Neural progenitor cell (in vitro differentiated cells): ENCODE results near the gene EID3. TPM values are rescaled to one million over a fixed set of nuclear protein-coding genes. Genes with fewer than 3 reads are reported as not detected.

ENCODE experiments used
- DNase-seq: peaks from one replicate; pipeline ENCODE4 v3.0.0-alpha.2; 2016; ENCODE audit warnings: low spot score
- H2AFZ ChIP-seq: fragments of 200-600 bp; sonication (generic); replicated peaks from 2 replicates; pipeline ENCODE4 v1.6.1; 2016; ENCODE audit warnings: antibody characterized with exemption
- H3F3A ChIP-seq: fragments of 200-600 bp; sonication (generic); 2 replicates; pipeline ENCODE4 v1.6.1; 2016; ENCODE audit warnings: antibody characterized with exemption, low read depth
- H3K27ac ChIP-seq: fragments of 200-600 bp; sonication (generic); 2 replicates; pipeline ENCODE4 v1.5.1; 2016; ENCODE audit warnings: mild to moderate bottlenecking
- H3K27me3 ChIP-seq: fragments of 200-600 bp; sonication (generic); 2 replicates; pipeline ENCODE4 v1.6.1; 2016; ENCODE audit warnings: mild to moderate bottlenecking, moderate library complexity
- H3K36me3 ChIP-seq: fragments of 200-600 bp; sonication (generic); 2 replicates; pipeline ENCODE4 v1.5.1; 2016
- H3K4me1 ChIP-seq: fragments of 200-600 bp; sonication (generic); 2 replicates; pipeline ENCODE4 v1.6.1; 2016; ENCODE audit warnings: mixed run types
- H3K4me2 ChIP-seq: fragments of 200-600 bp; sonication (generic); 2 replicates; pipeline ENCODE4 v1.6.1; 2016
- H3K4me3 ChIP-seq: fragments of 200-600 bp; sonication (generic); 2 replicates; pipeline ENCODE4 v1.5.1; 2016
- H3K79me2 ChIP-seq: fragments of 200-600 bp; sonication (generic); 2 replicates; pipeline ENCODE4 v1.6.1; 2016; ENCODE audit warnings: low read depth
- H3K9ac ChIP-seq: fragments of 200-600 bp; sonication (generic); 2 replicates; pipeline ENCODE4 v1.6.1; 2016
- H3K9me3 ChIP-seq: fragments of 200-600 bp; sonication (generic); 2 replicates; pipeline ENCODE4 v1.5.1; 2016; ENCODE audit warnings: low read depth
- H4K20me1 ChIP-seq: fragments of 200-600 bp; sonication (generic); 2 replicates; pipeline ENCODE4 v1.6.1; 2016; ENCODE audit warnings: low read depth
- H3K27ac Mint-ChIP-seq: 3 replicates; pipeline ENCODE4 v1.8.0; 2021; ENCODE audit warnings: mixed read lengths
- H3K27me3 Mint-ChIP-seq: 2 replicates; pipeline ENCODE4 v1.8.0; 2022; ENCODE audit warnings: low read depth, mild to moderate bottlenecking, inconsistent platforms, moderate library complexity, mixed read lengths; ENCODE audit not compliant: insufficient read depth
- H3K36me3 Mint-ChIP-seq: 3 replicates; pipeline ENCODE4 v1.8.0; 2021; ENCODE audit warnings: mixed read lengths
- H3K4me1 Mint-ChIP-seq: 3 replicates; pipeline ENCODE4 v1.8.0; 2021; ENCODE audit warnings: mixed read lengths
- H3K4me3 Mint-ChIP-seq: 3 replicates; pipeline ENCODE4 v1.8.0; 2021; ENCODE audit warnings: mild to moderate bottlenecking, moderate library complexity, mixed read lengths
- H3K9me3 Mint-ChIP-seq: 3 replicates; pipeline ENCODE4 v1.8.0; 2020; ENCODE audit warnings: mixed read lengths
- CTCF ChIP-seq: fragments of 200-600 bp; sonication (generic); IDR thresholded peaks from 2 replicates; pipeline ENCODE4 v1.5.1; 2017; ENCODE audit warnings: antibody characterized with exemption, mild to moderate bottlenecking
- EZH2 ChIP-seq: fragments of 200-600 bp; sonication (generic); IDR thresholded peaks from 2 replicates; pipeline ENCODE4 v1.6.1; 2017; ENCODE audit warnings: antibody characterized with exemption, mild to moderate bottlenecking, moderate library complexity
- EZH2phosphoT487 ChIP-seq: fragments of 200-600 bp; sonication (generic); IDR thresholded peaks from 2 replicates; pipeline ENCODE4 v1.6.1; 2017; ENCODE audit warnings: antibody characterized with exemption
- total RNA-seq: library from RNA; depleted of rRNA; stranded (reverse); fragments of >200 nt; gene quantifications from 2 replicates; pipeline ENCODE4 v1.2.3, GENCODE V29; 2015; ENCODE audit warnings: low replicate concordance

Gene EID3
- total RNA-seq, 1 donor from 2014 or later: 8.0 TPM

DNA sequence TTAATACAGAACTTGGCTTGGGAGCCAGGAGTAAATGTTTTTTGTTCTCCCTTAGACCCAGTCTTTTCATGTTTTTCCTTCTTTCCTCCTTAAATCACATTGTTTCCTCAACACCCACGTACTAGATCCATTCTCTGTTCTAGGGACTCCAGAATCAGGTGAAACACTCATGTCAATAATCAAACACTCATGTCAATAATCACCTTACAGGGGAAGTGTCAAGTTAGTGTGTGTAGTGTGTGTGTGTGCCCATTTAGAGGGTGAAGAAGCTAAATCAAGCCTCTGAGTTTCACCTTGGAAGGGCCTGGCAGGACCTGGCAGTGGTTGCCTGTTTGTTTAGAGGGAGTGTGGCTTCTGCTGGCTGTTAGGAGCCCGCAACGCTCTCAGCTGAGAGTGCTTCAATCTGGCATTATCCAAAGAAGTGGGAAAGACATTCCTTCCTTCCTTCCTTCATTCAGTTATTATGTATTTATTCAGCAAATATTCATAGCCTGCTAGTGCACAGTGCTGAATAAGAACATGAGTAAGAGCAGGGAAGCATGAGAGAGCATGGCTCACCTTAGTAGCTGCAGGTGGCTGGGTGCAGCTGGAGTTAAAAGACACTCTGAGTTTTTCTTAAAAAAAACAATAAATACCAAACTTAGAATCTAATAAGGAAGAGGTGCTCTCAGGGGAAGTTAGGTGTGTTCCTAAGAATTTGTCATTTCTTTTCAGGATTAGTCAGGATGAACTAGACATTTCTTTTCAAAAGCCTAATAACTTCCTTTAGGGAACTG, 17.6 kb upstream of the EID3 start:
- Histone ChIP-seq H3K79me2 (peaks cover 38% of the 10 kb centered on the region), H3K27ac (no peak overlapping the region), H3K9me3 (no peaks in the 10 kb centered on the region), H3K4me1 (peaks cover 24% of the 10 kb centered on the region), H3K36me3 (no peaks in the 10 kb centered on the region), H3K9ac (no peak overlapping the region), H4K20me1 (no peaks in the 10 kb centered on the region), H2AFZ (peak overlapping the region; percentile 86), H3K4me3 (peak overlapping the region; percentile 67), H3K27me3 (no peaks in the 10 kb centered on the region), H3K4me2 (peak overlapping the region; percentile 91), H3F3A (peaks cover 26% of the 10 kb centered on the region)
- H3K36me3 Mint-ChIP-seq: peaks cover 3% of the 10 kb centered on the region
- peak overlapping the region; percentile 98 for H3K4me3 Mint-ChIP-seq
- H3K27ac Mint-ChIP-seq: peak overlapping the region; percentile 96
- H3K9me3 Mint-ChIP-seq: no peaks in the 10 kb centered on the region
- peaks cover 2% of the 10 kb centered on the region for H3K27me3 Mint-ChIP-seq
- DNase-seq: no peak
- TF ChIP-seq EZH2phosphoT487: no peak
- peaks cover 25% of the 10 kb centered on the region for H3K4me1 Mint-ChIP-seq

DNA sequence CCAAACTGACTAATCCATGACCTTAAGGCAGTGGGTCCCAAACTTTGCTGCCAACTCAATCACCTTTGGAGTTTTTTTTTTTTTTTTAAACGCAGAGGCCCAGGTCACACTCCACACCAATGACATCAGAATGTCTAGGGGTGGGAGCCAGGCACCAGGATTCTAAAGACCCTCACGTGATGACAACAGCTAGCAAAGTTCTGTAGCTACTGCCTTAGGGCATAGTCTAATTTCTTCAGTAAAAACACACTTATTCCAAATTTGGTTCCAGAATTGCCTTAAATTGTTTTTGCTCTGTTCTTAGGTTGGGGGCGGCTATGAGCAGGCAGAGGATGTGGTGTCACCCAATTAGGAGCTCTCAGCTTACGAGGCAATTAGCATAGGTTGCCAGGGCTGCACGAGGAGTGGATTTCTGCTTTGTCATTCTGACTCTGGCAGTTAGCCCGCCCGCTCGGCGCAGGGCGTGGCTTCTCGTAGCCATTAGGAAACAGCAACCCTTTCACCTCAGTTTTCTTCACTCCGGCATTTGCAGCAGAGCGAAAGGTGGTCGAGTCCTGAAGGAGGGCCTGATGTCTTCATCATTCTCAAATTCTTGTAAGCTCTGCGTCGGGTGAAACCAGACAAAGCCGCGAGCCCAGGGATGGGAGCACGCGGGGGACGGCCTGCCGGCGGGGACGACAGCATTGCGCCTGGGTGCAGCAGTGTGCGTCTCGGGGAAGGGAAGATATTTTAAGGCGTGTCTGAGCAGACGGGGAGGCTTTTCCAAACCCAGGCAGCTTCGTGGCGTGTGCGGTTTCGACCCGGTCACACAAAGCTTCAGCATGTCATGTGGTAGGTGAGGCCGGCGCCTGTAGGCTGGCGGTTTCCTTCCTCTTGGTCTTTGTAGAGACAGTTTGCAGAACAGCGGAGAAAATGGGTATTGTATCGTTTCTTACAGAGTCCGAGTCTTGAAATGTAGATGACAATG, 16.7 kb upstream of the EID3 start:
- no peaks in the 10 kb centered on the region for H3K27me3 Mint-ChIP-seq

DNA sequence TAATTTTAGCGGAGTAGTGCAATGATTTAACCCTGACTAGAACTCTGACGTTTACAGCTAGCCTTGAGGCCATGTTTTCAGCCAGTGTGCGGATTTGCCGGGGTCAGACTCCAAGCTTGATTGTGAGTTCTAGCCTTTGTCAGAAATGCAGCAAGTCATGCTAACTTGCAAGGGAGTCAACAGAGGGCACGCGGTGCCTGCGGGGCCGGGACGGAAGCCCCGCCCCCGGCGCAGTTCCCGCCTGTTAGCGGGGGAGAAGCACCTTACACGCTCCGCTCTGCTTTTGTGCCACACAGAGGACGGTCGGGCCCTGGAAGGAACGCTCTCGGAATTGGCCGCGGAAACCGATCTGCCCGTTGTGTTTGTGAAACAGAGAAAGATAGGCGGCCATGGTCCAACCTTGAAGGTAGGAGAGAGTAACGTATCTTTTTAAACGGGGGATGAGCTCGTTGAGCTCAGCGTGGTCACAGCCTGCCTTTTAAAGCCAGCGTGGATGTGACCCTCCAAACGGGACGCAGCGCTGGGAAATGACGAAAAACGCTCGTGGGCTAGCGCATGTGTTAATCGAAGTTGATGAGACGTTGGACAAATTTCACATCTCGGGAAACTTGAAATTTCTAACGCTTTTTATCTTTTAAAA, 14.8 kb upstream of the EID3 start:
- peaks cover 18% of the 10 kb centered on the region for H3K36me3 Mint-ChIP-seq
- Histone ChIP-seq H3F3A (peaks cover 35% of the 10 kb centered on the region), H4K20me1 (peaks cover 8% of the 10 kb centered on the region), H3K9ac (peak overlapping the region; percentile 33), H3K27ac (peak overlapping the region; percentile 64), H3K9me3 (no peaks in the 10 kb centered on the region), H3K4me2 (peak overlapping the region; percentile 91), H3K36me3 (no peaks in the 10 kb centered on the region), H3K4me1 (peaks cover 38% of the 10 kb centered on the region), H3K4me3 (peak overlapping the region; percentile 67), H2AFZ (peak overlapping the region; percentile 46), H3K79me2 (peaks cover 66% of the 10 kb centered on the region), H3K27me3 (no peaks in the 10 kb centered on the region)
- H3K27ac Mint-ChIP-seq: peak overlapping the region; percentile 78
- no peaks in the 10 kb centered on the region for H3K9me3 Mint-ChIP-seq
- peaks cover 37% of the 10 kb centered on the region for H3K4me1 Mint-ChIP-seq
- DNase-seq: peak; percentile 95
- no peak for TF ChIP-seq CTCF
- TF ChIP-seq EZH2: no peak
- no peak for TF ChIP-seq EZH2phosphoT487
- no peaks in the 10 kb centered on the region for H3K27me3 Mint-ChIP-seq
- H3K4me3 Mint-ChIP-seq: peak overlapping the region; percentile 98

More for the DNA sequence above, 16.7 kb upstream of the EID3 start:
- Histone ChIP-seq H3F3A (peaks cover 32% of the 10 kb centered on the region), H3K79me2 (peaks cover 46% of the 10 kb centered on the region), H3K4me2 (peak overlapping the region; percentile 91), H3K9ac (peak overlapping the region; percentile 24), H4K20me1 (peaks cover 6% of the 10 kb centered on the region), H3K27ac (peak overlapping the region; percentile 81), H3K27me3 (no peaks in the 10 kb centered on the region), H3K9me3 (no peaks in the 10 kb centered on the region), H3K36me3 (no peaks in the 10 kb centered on the region), H3K4me1 (peaks cover 27% of the 10 kb centered on the region), H3K4me3 (peak overlapping the region; percentile 67), H2AFZ (peak overlapping the region; percentile 86)
- H3K36me3 Mint-ChIP-seq: peaks cover 3% of the 10 kb centered on the region
- H3K4me3 Mint-ChIP-seq: peak overlapping the region; percentile 98
- H3K9me3 Mint-ChIP-seq: no peaks in the 10 kb centered on the region
- no peak for TF ChIP-seq EZH2
- TF ChIP-seq CTCF: no peak
- TF ChIP-seq EZH2phosphoT487: no peak
- peak; percentile 97 for DNase-seq
- H3K4me1 Mint-ChIP-seq: peaks cover 26% of the 10 kb centered on the region
- H3K27ac Mint-ChIP-seq: peak overlapping the region; percentile 96
